ENCODE data around the gene CACFD1.

Gene CACFD1

DNA sequence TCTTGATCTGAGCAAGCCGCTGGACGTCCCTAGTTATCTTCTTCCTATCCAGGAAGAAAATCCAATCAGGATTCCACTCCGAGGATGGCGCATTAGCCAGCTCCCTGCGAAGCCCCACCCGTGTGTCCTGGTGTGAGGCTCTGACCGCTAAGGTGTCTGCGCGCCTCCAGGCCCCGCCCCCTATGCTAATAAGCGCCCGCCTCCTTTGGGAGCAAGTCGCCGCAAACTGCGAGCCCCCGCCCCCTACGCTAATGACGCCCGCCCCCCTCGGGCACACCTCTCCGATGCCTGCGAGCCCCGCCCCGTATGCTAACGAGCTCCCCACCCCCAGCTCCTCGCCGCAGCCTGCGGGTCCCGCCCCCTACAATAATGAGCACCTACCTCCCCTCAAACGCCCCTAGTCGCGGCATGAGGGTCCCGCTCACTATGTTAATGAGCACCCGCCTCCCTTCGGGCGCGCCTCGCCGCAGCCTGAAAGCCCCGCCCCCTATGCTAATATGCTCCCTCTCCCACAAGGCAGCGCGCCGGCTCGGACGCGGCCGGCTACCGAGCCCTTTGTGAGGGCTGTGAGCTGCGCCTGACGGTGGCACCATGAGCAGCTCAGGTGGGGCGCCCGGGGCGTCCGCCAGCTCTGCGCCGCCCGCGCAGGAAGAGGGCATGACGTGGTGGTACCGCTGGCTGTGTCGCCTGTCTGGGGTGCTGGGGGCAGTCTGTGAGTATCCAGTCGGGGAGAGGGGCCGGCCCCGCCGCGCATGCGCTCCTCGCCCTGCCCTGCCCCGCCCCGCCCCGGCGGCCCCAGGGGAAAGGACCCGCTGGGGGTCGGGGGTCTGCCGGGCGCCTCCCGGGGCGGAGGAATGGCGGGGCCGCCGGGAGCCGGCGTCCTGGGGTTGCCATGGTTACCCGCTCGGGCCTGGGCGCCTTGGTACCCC, at the start of gene CACFD1:
Gene CACFD1, plus strand, starts transcription at position 503 of the 929 bp plus-strand sequence. Its CDS starts 89 bp downstream, at position 592.
- peak; percentile 98 for DNase-seq (ENCODE audit: low spot score)

- DNase-seq (ENCODE audit: low spot score): no peak
Measured at GRCh38 chr9:133415170-133415569, 44.6 kb upstream of the CACFD1 start.

- peak; percentile 89 for DNase-seq (ENCODE audit: low spot score)
Measured at GRCh38 chr9:133417541-133418461, 42.0 kb upstream of the CACFD1 start, which contains the start of gene REXO4. TSS of gene REXO4 (minus strand) at chr9:133418010. CDS start at chr9:133417844, 166 bp downstream.

DNA sequence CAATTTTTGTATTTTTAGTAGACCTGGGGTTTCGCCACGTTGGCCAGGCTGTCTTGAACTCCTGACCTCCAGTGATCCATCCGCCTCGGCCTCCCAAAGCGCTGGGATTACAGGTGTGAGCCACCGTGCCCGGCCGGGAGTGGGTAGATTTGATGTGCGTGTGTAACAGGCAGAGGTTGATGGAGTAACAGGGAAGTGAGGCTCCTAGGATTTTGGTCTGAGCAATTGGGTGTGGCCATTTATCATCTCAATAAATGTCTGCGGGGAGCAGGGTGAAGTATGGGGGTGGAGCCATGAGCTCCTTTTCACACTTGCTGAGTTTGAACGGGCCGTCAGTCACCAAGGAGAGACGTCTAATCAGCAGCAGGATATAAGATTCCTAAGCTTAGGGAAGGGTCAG, 40.8 kb upstream of the CACFD1 start:
- no peak for DNase-seq (ENCODE audit: low spot score)

DNA sequence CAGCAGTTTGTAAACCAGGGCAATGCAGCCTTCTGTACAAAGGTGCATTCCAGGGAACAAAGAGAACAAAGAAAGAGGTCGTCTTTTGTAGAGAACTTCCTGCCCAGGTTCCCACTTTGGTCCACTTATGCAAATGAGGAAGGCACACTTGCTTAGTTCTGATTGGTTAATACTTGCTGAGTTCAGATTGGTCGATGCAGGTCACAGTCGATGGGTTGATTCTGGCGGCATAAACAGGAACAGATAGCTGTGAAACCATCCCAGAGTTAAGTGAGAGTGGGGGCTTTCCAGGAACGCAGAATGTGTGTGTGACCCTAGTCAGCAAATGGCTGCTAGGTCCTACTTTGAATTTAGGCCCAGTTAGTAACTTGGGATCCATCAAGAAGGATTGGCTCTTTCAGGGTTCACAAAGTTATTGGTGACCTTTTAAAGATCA, 39.4 kb upstream of the CACFD1 start:
- DNase-seq (ENCODE audit: low spot score): no peak

DNA sequence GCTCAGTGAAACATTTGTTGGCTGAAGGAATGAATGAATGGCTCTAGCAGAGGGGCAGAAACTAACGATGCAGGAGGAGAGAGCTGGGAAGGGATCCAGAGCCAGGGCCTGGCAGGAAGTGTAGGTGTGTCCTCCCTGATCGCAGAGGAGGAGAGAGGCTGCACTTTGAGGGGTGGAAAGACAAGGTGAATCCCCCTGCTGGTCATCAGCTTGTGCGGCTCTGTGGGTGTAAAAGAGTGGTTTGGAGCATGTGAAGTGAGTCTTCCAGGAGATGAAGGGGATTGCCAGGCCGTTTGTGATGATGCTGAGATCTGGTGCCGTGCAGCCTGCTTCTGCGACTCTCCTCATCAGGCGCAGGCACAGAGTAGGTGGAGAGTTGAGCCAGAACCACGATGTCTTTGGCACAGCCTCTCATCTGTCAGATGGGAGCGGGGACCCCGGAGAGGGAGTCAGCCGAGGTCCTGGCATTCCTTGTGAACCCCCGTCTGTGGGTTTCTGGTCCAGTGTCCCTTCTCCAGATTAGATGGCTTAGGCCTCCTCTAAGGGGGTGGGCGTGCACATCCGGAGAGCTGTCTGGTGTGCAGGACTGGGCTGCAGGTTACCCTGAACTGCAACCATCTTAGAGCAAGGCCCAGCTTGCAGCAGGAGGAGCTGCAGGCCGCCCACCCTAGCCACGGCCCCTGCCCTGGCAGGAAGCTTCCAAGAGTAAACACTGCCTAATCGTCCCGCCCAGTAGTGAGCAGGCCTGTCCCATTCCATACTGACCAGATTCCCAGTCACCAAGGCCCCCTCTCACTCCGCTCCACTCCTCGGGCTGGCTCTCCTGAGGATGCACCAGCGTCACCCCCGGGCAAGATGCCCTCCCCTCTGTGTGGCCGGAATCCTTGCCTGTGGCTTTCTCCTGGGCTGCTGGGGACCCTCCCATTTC, 37.9 kb upstream of the CACFD1 start, which contains the start of gene ADAMTS13:
Gene ADAMTS13, plus strand, starts transcription at position 753 of the 928 bp plus-strand sequence. Its CDS starts 77 bp downstream, at position 830.
- DNase-seq (ENCODE audit: low spot score): no peak

DNA sequence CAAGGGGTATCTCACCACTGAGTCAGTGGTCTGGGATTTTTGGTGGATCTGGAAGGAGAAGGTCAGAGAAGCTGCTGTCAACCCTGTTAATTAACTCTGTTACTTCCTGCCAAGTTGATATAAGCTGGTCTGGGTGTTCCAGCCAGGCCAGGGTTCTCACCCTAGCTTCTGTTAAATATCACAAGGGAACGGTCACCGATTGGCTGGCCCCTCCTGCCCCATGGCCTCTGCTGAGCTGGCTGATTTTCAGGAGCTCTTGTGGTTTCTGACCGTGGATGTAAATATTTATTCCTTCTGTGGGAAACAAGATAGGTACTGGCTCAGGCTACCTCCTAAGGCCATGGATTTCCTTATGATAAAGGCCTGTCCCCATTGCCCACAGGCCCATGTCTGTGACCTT, 36.6 kb upstream of the CACFD1 start:
- DNase-seq (ENCODE audit: low spot score): peak; percentile 75

GRCh38 chr9:133424187-133424586, 35.6 kb upstream of the CACFD1 start:
- no peak for DNase-seq (ENCODE audit: low spot score)

DNA sequence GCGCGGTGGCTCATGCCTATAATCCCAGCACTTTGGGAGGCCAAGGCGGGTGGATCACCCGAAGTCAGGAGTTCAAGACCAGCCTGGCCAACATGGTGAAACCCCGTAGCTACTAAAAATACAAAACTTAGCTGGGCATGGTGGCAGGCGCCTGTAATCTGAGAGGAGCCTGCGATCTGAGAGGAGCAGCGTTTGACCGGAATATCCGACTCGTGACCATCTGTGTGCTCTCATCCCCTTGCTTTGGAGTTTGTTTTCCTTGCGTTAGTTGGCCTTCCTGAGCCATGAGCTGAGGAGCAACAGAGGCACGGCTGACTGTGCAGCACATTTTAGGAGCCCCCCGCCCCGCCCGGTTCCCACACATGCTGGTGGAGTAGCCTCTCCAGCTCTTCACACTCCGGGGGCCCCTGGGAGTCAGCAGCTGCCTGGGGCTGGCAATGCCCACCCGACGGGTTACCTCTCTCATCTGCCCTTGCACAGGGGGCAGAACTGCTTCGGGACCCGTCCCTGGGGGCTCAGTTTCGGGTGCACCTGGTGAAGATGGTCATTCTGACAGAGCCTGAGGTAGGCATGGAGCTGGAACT, 34.6 kb upstream of the CACFD1 start:
- no peak for DNase-seq (ENCODE audit: low spot score)

- no peak for DNase-seq (ENCODE audit: low spot score)
Measured at GRCh38 chr9:133426011-133426410, 33.8 kb upstream of the CACFD1 start.

- DNase-seq (ENCODE audit: low spot score): no peak
Measured at GRCh38 chr9:133427658-133428348, 32.0 kb upstream of the CACFD1 start.

DNA sequence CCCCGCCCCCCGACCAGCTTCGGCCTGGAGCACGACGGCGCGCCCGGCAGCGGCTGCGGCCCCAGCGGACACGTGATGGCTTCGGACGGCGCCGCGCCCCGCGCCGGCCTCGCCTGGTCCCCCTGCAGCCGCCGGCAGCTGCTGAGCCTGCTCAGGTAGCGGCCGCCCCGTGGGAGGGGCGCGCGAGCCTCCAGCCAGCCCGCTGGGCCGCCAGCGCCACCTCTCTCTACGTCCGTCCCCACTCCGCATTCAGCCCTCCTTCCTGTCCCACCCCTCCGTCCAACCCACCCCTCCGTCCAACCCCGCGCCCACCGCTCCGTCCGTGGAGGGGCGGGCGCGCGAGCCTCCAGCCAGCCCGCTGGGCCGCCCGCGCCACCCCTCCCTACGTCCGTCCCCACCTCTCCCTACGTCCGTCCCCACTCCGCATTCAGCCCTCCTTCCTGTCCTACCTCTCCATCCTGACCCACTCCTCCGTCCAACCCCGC, 31.1 kb upstream of the CACFD1 start:
- peak; percentile 51 for DNase-seq (ENCODE audit: low spot score)

DNA sequence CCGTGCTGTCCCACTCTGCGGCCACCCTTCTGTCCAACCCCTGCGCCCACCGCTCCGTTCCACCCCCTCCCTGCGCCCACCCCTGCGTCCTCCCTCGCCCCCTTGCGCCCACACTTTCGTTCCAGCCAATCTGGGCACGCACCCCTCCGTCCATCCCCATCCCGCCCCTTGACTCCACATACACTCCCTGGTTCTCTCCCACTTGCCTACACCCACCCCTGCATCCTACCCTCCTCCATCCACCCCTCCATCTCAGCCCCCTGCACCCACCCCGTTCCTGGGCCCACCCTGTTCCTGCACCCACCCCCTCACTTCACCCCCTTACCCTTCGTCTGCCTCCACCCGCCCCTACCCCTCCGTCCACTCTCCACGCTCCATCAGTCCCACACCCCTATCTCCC, 30.6 kb upstream of the CACFD1 start:
- no peak for DNase-seq (ENCODE audit: low spot score)

DNA sequence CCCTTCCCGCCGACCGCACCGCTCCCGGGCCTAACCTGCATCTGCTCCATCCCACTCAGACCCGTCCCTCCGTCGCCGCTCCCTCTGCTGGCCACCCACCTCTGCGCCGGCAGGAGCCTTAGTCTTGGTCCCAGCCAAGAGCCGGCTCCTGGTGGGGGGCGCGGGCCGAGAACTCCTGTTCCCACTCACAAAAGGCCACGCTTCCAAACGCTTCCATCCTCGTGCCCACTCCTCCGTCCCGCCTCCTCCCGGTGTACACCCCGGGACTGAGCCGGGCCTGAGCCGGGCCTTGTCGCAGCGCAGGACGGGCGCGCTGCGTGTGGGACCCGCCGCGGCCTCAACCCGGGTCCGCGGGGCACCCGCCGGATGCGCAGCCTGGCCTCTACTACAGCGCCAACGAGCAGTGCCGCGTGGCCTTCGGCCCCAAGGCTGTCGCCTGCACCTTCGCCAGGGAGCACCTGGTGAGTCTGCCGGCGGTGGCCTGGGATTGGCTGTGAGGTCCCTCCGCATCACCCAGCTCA, 30.1 kb upstream of the CACFD1 start:
- DNase-seq (ENCODE audit: low spot score): peak; percentile 68

GRCh38 chr9:133430244-133430643, 29.5 kb upstream of the CACFD1 start:
- no peak for DNase-seq (ENCODE audit: low spot score)

- DNase-seq (ENCODE audit: low spot score): no peak
Measured at GRCh38 chr9:133433351-133433843, 26.4 kb upstream of the CACFD1 start.

DNA sequence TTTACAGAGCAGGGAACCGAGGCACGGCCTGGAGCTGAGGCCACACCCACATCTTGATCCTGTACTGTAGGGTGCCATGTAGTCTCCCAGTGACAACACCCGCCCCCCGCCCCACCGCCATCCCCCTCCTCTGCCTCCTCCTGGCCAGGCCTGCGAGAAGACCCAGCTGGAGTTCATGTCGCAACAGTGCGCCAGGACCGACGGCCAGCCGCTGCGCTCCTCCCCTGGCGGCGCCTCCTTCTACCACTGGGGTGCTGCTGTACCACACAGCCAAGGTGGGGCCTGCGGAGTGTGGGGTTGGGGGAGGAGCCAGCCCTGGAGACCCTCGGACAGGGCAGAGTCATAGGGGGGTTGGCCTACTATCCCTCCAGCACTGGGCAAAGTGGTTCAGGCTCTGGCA, 23.1 kb upstream of the CACFD1 start:
- no peak for DNase-seq (ENCODE audit: low spot score)

- no peak for DNase-seq (ENCODE audit: low spot score)
Measured at GRCh38 chr9:133437753-133438531, 21.8 kb upstream of the CACFD1 start.

GRCh38 chr9:133439337-133439736, 20.4 kb upstream of the CACFD1 start:
- DNase-seq (ENCODE audit: low spot score): no peak

Data from AG08396 (cell line).